Progenitor cell of endocrine pancreas (in vitro differentiated cells): Measurements from ENCODE around the gene OSCAR. TPM values are rescaled to one million over a fixed set of nuclear protein-coding genes. Genes with fewer than 3 reads are reported as not detected.
A peak's percentile ranks its signal among the peaks of the same experiment; 100 is the strongest.

Experiments used
- DNase-seq: peaks from one replicate; pipeline ENCODE4 v3.0.0; 2021; ENCODE audit warnings: low spot score; ENCODE audit not compliant: unreplicated experiment
- H3K27ac Mint-ChIP-seq: 2 replicates; pipeline ENCODE4 v1.8.0; 2021; ENCODE audit warnings: mild to moderate bottlenecking, moderate library complexity, mixed read lengths
- H3K27me3 Mint-ChIP-seq: 2 replicates; pipeline ENCODE4 v1.8.0; 2021; ENCODE audit warnings: mixed read lengths
- H3K36me3 Mint-ChIP-seq: 2 replicates; pipeline ENCODE4 v1.8.0; 2022; ENCODE audit warnings: mixed read lengths; ENCODE audit not compliant: insufficient read depth
- H3K4me1 Mint-ChIP-seq: 2 replicates; pipeline ENCODE4 v1.8.0; 2021; ENCODE audit warnings: low read depth, mixed read lengths
- H3K4me3 Mint-ChIP-seq: 2 replicates; pipeline ENCODE4 v1.8.0; 2021; ENCODE audit warnings: low read depth, mild to moderate bottlenecking, moderate library complexity, mixed read lengths
- H3K9me3 Mint-ChIP-seq: 2 replicates; pipeline ENCODE4 v1.8.0; 2021; ENCODE audit warnings: low read depth, mixed read lengths
- total RNA-seq: library from RNA; stranded (reverse); gene quantifications from 2 replicates; pipeline ENCODE4 v1.2.1, GENCODE V29; 2021
- TF ChIP-seq, protein P1 (sequence below): fragments of 200-600 bp; sonication (generic); IDR thresholded peaks from one replicate; pipeline ENCODE4 v1.5.0; 2021; ENCODE audit warnings: antibody characterized with exemption, mild to moderate bottlenecking; ENCODE audit not compliant: unreplicated experiment

OSCAR gene
- total RNA-seq, 1 donor from 2014 or later: not detected

DNA sequence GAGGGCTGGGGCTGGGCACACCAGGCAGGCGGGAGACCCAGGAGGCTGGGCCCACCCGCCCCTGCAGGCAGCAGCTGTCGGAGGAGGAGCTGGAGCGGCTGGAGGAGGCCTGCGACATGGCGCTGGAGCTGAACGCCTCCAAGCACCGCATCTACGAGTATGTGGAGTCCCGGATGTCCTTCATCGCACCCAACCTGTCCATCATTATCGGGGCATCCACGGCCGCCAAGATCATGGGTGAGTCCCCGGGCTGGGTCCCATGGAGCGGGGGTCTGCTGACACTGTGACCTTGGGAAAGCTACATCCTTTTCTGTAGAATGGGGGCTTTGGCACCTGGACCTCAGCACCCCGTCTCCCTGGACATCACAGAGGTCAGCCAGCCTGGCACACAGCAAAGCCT is 23.1 kb upstream of the OSCAR start:
- Mint-ChIP-seq H3K27ac (no peak overlapping the region), H3K27me3 (no peaks in the 10 kb centered on the region), H3K4me1 (no peaks in the 10 kb centered on the region), H3K9me3 (no peaks in the 10 kb centered on the region), H3K4me3 (no peak overlapping the region), H3K36me3 (peaks cover 13% of the 10 kb centered on the region)
- TF ChIP-seq, protein P1, sequence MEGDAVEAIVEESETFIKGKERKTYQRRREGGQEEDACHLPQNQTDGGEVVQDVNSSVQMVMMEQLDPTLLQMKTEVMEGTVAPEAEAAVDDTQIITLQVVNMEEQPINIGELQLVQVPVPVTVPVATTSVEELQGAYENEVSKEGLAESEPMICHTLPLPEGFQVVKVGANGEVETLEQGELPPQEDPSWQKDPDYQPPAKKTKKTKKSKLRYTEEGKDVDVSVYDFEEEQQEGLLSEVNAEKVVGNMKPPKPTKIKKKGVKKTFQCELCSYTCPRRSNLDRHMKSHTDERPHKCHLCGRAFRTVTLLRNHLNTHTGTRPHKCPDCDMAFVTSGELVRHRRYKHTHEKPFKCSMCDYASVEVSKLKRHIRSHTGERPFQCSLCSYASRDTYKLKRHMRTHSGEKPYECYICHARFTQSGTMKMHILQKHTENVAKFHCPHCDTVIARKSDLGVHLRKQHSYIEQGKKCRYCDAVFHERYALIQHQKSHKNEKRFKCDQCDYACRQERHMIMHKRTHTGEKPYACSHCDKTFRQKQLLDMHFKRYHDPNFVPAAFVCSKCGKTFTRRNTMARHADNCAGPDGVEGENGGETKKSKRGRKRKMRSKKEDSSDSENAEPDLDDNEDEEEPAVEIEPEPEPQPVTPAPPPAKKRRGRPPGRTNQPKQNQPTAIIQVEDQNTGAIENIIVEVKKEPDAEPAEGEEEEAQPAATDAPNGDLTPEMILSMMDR: no peak
- no peak for DNase-seq

DNA sequence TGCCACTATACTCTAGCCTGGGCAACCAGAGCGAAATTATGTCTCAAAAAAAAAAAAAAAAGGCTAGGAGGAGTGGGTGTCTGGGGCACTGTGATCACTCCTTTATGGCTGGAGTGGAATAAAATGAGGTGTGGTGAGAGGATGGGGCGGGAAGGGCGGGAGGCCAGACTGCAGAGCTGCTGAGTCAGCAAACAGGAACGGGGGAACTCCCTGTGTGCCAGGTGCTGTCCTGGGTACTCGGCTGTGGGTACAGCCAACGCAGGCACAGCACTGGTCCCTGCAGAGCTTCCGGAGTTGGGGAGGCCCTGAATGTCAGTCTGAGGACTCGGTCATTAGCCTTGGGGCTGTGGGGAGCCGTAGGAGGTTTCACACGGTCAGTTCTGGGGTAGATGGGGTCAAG is 20.7 kb upstream of the OSCAR start:
- H3K4me1 Mint-ChIP-seq: peaks cover 3% of the 10 kb centered on the region
- H3K27ac Mint-ChIP-seq: no peak overlapping the region
- no peak for DNase-seq
- H3K4me3 Mint-ChIP-seq: no peak overlapping the region
- H3K9me3 Mint-ChIP-seq: no peaks in the 10 kb centered on the region
- no peaks in the 10 kb centered on the region for H3K27me3 Mint-ChIP-seq
- TF ChIP-seq, protein P1: no peak
- H3K36me3 Mint-ChIP-seq: peaks cover 12% of the 10 kb centered on the region

DNA sequence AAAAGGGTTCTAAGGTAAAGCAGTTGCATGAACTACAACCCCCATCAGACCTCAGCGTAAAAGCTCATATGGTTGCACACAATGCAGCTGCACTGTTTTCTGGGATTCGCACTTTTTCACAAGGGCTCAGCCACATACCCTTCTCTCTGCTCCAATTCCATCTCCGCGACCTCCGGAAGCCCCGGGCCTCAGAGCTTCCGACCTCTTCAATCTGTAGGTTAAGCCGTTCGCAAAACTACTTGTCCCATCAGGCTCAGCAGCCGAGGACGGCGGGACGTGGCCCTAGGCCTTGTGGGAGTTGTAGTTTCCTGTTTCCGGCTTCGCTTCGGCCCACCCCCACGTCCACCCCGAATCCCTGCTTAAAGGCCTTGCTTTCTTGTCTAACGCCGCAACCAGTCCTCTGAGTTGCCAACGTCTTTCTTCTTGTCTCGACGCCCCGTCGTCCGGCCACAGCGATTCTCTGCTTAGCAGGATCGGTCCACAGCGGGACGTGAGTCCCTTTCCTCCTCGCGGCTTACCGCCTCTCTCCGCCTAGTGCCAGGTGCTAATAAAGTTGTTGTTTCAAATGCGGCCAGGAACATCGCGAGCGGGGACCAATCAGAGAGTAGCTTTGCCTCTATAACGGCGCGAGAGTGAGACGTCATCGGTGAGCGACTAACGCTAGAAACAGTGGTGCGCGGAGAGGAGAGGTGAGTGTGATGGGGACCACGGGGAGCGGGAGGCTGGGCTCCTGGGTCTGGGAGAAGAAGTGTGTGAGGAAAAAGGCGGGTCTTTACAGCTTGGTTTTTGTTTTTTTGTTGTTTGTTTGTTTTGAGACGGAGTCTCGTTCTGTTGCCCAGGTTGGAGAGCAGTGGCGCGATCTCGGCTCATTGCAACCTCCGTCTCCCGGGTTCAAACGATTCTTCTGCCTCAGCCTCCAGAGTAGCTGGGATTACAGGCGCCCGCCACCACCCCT is 14.8 kb upstream of the OSCAR start, which contains the start of the genes PRPF31 and TFPT:
TSS of gene PRPF31 (plus strand) at position 646 of the 955 bp plus-strand sequence. CDS start 2,525 bp downstream, outside the sequence.
TSS of gene TFPT (minus strand) at position 549 of the 955 bp plus-strand sequence. CDS start at position 161, 388 bp downstream.
- peak within 1 kb of the TSS; percentile 95 for H3K4me3 Mint-ChIP-seq
- peaks cover 13% of the 10 kb centered on the region for H3K36me3 Mint-ChIP-seq
- H3K27me3 Mint-ChIP-seq: no peaks in the 10 kb centered on the region
- DNase-seq: peak; percentile 89
- TF ChIP-seq, protein P1: no peak
- H3K4me1 Mint-ChIP-seq: peaks cover 18% of the 10 kb centered on the region
- H3K27ac Mint-ChIP-seq: peak within 1 kb of the TSS; percentile 94
- H3K9me3 Mint-ChIP-seq: no peaks in the 10 kb centered on the region

DNA sequence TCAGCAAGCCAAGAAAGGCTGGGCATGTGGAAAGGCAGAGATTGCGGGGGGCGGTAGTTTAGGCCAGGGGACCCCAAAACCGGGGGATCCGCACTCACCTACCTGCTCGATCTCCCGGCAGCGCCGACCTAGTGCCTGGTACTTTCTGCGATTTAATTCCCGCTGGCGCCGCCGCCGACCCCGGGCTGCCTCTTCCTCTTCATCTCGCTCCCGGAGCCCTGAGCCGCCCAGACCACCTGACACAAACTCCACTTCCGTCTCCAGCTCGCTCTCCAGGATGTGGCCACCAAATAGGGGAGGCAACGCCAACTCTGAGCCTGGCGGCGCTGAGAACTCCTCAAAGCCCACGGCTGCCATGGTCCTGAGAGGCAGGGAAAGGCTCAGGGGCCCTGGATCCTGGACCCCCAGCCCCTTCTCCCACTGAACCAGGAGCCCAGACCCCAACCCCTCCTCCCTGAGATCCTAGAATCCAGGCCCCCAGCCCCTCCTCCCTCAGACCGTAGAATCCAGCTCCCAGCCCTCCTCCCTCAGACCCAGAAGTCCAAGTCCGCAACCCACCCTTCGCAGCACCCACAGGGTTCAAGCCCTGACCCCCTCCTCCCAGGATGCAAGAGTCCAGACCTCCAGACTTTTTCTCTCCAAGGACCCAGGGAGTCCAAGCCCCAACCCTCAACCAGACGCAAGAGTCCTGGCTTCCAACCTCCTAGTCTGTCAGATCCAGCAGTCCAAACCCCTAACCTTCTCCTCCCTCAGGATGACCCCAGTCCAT is 13.9 kb upstream of the OSCAR start:
- Mint-ChIP-seq H3K4me1 (peaks cover 18% of the 10 kb centered on the region), H3K27ac (peak overlapping the region; percentile 94), H3K27me3 (no peaks in the 10 kb centered on the region), H3K9me3 (no peaks in the 10 kb centered on the region), H3K4me3 (peak overlapping the region; percentile 95), H3K36me3 (peaks cover 12% of the 10 kb centered on the region)
- no peak for DNase-seq
- TF ChIP-seq, protein P1: no peak

DNA sequence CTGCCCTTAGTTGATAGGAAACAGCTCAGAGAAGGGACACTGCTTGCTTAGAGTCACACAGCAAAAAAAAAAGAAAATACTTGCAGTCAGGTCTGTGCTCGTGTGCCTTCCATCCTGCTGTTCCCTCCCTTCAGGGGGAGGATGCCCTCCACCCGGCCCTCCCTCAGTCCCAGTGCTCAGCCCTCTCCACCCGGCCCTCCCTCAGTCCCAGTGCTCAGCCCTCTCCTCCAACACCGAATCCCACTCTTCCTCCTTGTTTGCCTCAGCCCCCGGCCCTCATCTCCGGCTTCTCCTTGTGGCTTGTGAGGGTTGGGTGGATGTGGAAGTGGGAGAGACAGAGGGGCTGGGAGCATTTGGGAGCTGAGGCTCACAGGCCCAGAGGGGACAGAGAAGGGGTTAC is 9.0 kb upstream of the OSCAR start:
- no peaks in the 10 kb centered on the region for H3K9me3 Mint-ChIP-seq
- H3K27me3 Mint-ChIP-seq: no peaks in the 10 kb centered on the region
- H3K36me3 Mint-ChIP-seq: peaks cover 16% of the 10 kb centered on the region

More for the DNA sequence above, 9.0 kb upstream of the OSCAR start:
- Mint-ChIP-seq H3K4me3 (no peak overlapping the region), H3K4me1 (peaks cover 7% of the 10 kb centered on the region), H3K27ac (no peak overlapping the region)
- TF ChIP-seq, protein P1: no peak
- DNase-seq: no peak
